Vagina (tissue), 2 donors: ENCODE results near the gene LRPPRC.

Source experiments
- POLR2AphosphoS5 ChIP-seq, 2 donors: sonication (generic); formaldehyde crosslinking; IDR thresholded peaks; one replicate each; pipeline ENCODE4 v1.9.0; 2017; ENCODE audit warnings: antibody characterized with exemption in 2 of 2, mild to moderate bottlenecking in 2 of 2, low read depth in 1 of 2; ENCODE audit not compliant: insufficient read depth in 1 of 2
- TF ChIP-seq, protein P1 (sequence below), 3 experiments: fragments of 450-650 bp in 2 of 3; fragments of 200-600 bp in 1 of 3; sonication (generic) in 1 of 3; IDR thresholded peaks; one replicate each; pipeline ENCODE4 v1.5.1; 2017 to 2019; ENCODE audit warnings: antibody characterized with exemption in 3 of 3, mild to moderate bottlenecking in 2 of 3, moderate library complexity in 2 of 3

GRCh38 chr2:43943809-43944452, 51.9 kb downstream of the LRPPRC start:
- TF ChIP-seq, protein P1, sequence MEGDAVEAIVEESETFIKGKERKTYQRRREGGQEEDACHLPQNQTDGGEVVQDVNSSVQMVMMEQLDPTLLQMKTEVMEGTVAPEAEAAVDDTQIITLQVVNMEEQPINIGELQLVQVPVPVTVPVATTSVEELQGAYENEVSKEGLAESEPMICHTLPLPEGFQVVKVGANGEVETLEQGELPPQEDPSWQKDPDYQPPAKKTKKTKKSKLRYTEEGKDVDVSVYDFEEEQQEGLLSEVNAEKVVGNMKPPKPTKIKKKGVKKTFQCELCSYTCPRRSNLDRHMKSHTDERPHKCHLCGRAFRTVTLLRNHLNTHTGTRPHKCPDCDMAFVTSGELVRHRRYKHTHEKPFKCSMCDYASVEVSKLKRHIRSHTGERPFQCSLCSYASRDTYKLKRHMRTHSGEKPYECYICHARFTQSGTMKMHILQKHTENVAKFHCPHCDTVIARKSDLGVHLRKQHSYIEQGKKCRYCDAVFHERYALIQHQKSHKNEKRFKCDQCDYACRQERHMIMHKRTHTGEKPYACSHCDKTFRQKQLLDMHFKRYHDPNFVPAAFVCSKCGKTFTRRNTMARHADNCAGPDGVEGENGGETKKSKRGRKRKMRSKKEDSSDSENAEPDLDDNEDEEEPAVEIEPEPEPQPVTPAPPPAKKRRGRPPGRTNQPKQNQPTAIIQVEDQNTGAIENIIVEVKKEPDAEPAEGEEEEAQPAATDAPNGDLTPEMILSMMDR (IDR thresholded peaks at IDR 0.05): no peak
- no peak for TF ChIP-seq POLR2AphosphoS5 (IDR thresholded peaks at IDR 0.05; ENCODE audit: insufficient read depth in 1 of 2, low read depth in 1 of 2)
